ENCODE results near the gene C20orf96.
"Not testable (repeated sequence)": the region's sequence is repeated elsewhere in the genome, so short reads cannot be mapped to it uniquely, and the experiment has no call there.

Gene C20orf96

GRCh38 chr20:253447-253846 is 37.1 kb downstream of the C20orf96 start:
- DNase-seq; intact Hi-C loops (cut with DNase I): not testable (repeated sequence)

- intact Hi-C loops (cut with DNase I) = no loop called here
- DNase-seq = no peak
Observed at GRCh38 chr20:252801-253200, 37.7 kb downstream of the C20orf96 start.

DNA sequence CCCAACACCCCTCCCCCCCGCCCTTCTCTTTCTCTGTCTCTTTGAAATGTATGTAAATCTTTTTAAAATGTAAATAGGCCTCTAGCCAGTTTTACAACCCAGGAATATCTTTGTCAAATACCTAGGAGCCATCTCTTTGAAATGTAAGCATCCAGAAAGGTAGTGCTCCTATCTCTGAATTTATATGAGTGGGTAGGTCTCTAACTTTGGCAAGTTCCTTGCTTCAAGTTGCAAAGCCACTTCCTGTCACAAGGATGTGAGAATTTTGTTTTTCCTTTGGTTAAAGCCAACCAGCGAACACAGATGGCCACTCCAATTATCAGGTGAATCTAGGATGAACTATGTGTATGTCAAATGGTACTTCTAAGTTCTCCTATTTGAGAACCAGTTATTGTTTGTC is 39.2 kb downstream of the C20orf96 start:
- intact Hi-C loops (cut with DNase I) = no loop called here
- no peak for DNase-seq

DNA sequence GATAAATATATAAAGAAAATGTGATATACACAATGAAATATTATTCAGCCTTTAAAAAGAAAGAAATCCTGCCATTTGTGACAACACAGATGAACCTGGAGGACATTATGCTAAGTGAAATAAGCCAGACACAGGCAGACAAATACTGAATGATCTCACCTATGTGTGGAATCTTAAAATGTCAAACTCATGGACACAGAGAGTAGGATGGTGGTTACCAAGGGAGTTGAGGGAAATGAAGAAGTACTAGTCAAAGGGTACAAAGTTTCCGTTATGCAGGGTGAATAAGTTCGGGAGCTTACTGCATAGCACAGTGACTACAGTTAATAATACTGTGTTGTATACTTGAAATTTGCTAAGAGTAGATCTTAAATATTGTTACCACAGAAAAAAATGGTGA is 47.6 kb downstream of the C20orf96 start:
- no peak for DNase-seq
- intact Hi-C loops (cut with DNase I) = no loop called here

DNA sequence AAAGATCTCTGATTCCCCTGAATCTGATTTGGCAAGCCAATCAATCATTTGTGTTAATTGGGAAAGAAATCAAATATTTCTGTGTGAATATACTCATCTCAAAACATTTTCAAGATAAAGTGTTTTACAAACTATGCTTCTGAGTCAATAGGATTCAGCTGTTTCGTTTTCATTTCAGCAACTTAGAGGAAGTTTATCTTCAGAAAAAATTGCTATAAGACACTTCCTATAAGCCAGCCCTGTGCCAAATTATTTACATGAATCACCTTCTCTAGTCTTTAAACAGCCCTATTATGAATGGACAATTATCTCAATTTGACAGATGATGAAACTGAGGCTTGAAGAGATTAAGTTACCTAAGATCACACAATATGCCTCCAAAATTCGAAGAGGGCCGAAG is 52.6 kb downstream of the C20orf96 start:
- no peak for DNase-seq
- intact Hi-C loops (cut with DNase I) = no loop called here

GRCh38 chr20:237489-237888 is 53.1 kb downstream of the C20orf96 start:
- peak in 1 of 10 donors; percentile 5 for DNase-seq
- intact Hi-C loops (cut with DNase I) = no loop called here

- intact Hi-C loops (cut with DNase I) = no loop called here
- DNase-seq = peak in 1 of 10 donors; percentile 8
Observed at GRCh38 chr20:235891-236290, 54.7 kb downstream of the C20orf96 start.

DNA sequence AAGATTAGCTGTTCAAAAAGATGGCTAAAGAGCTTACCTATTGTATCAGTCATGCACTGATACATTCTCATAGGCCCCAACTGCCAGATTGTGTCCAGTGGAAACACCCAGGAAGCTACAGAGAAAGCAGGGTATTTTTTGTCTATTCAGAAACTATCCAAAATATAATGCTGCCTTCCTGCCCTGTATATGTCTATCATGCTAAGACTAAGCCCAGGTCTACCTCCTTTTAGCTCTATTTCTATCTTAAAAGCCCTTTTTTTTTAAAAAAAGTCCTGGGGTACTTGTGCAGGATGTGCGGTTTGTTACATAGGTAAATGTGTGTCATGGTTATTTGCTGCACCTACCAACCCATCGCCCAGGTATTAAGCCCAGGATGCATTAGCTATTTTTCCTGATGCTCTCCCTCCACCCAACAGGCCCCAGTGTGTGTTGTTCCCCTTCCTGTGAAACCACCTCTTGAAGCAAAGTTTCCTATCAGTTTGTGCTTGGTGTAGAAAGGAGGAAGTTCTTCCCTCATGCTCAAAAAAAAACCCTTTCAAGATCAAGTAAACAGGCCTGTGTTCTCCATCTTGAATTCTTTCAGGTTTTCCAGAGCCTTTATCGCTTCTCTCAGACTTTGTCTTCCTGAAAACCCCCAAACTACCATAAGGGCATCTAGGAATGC is 63.0 kb downstream of the C20orf96 start:
- no peak for DNase-seq
- intact Hi-C loops (cut with DNase I) = no loop called here

GRCh38 chr20:226958-227357 is 63.6 kb downstream of the C20orf96 start, which contains the start of gene DEFB129:
DEFB129 (plus strand) TSS chr20:227258; CDS start chr20:227289, 31 bp downstream.
- intact Hi-C loops (cut with DNase I) = no loop called here
- no peak for DNase-seq

- DNase-seq; intact Hi-C loops (cut with DNase I): not testable (repeated sequence)
Observed at GRCh38 chr20:225879-226278, 64.7 kb downstream of the C20orf96 start.

- intact Hi-C loops (cut with DNase I) = no loop called here
- DNase-seq = no peak
Observed at GRCh38 chr20:221258-221830, 69.2 kb downstream of the C20orf96 start.
